Measurements from ENCODE around the gene SLC25A42. TPM values are rescaled to one million over a fixed set of nuclear protein-coding genes. Genes with fewer than 3 reads are reported as not detected.

SLC25A42 gene
- total and polyA plus RNA-seq, 2 of the 13 experiments (the other 11 are each of a cell fraction or from before 2014, with no cell fraction given): 12.8 to 18.3 TPM

DNA sequence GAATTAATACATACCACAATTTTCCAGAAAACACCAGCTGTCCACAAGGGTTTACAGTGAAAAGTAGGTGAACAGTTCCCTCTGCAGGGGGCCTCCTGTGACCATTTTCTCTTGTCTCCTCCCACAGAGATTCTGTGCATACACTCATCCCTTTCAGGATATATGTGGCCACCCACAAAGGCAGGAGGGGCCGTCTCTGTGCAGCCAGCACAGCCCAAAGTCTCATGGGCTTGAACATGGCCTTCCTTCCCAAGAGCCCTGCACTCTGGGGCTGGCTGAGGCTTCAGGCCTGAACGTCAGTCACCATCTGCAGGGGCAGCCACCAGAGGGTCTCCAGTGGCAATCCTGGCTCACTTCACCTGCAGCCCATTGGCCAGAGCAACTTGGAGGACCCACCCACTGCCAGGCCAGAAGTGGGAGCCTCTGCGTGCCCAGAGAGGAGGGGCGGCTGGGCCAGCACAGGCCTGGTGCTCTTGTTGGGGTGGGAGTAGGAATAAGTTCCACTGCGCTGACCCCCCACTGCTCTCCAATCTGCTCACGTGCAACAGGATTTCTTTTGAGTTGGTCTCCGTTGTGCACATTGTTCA, 49.3 kb downstream of the SLC25A42 start (continued):
- TF ChIP-seq ZNF318 (CRISPR knock-in tag; IDR thresholded peaks at IDR 0.05): 0 out of 2 replicates have a peak, but pooled peaks have one; percentile 18
- peak; percentile 54 for TF ChIP-seq ZNF768 (CRISPR knock-in tag; IDR thresholded peaks at IDR 0.05)
- TF ChIP-seq ZNF879 (CRISPR knock-in tag; IDR thresholded peaks at IDR 0.05): no peak
- TF ChIP-seq ZNF777 (CRISPR knock-in tag; IDR thresholded peaks at IDR 0.05): peak; percentile 24; the same call in 1 of the 2 replicates
- TF ChIP-seq STAG1 (CRISPR knock-in tag; IDR thresholded peaks at IDR 0.05): peak; percentile 72
- TF ChIP-seq AKAP8 (CRISPR knock-in tag; IDR thresholded peaks at IDR 0.05): peak; percentile 59
- peak; percentile 14; the same call in 1 of the 2 replicates for TF ChIP-seq RXRB (CRISPR knock-in tag; IDR thresholded peaks at IDR 0.05; ENCODE audit: borderline replicate concordance)
- TF ChIP-seq AGO1 (IDR thresholded peaks at IDR 0.05; ENCODE audit: low read depth, low read length, poor library complexity, severe bottlenecking): peak; percentile 83
- TF ChIP-seq, protein P1, sequence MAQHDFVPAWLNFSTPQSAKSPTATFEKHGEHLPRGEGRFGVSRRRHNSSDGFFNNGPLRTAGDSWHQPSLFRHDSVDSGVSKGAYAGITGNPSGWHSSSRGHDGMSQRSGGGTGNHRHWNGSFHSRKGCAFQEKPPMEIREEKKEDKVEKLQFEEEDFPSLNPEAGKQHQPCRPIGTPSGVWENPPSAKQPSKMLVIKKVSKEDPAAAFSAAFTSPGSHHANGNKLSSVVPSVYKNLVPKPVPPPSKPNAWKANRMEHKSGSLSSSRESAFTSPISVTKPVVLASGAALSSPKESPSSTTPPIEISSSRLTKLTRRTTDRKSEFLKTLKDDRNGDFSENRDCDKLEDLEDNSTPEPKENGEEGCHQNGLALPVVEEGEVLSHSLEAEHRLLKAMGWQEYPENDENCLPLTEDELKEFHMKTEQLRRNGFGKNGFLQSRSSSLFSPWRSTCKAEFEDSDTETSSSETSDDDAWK (CRISPR knock-in tag; IDR thresholded peaks at IDR 0.05): no peak
- TF ChIP-seq ZBTB8A (CRISPR knock-in tag; IDR thresholded peaks at IDR 0.05; ENCODE audit: borderline replicate concordance, low read depth): no peak
- TF ChIP-seq ZBED4 (CRISPR knock-in tag; IDR thresholded peaks at IDR 0.05; ENCODE audit: borderline replicate concordance): no peak
- no peak for TF ChIP-seq ZBTB37 (CRISPR knock-in tag; IDR thresholded peaks at IDR 0.05)
- TF ChIP-seq ZNF614 (CRISPR knock-in tag; IDR thresholded peaks at IDR 0.05; ENCODE audit: borderline replicate concordance): peak; percentile 21; the same call in 1 of the 2 replicates
- TF ChIP-seq EHMT2 (IDR thresholded peaks at IDR 0.05; ENCODE audit: borderline replicate concordance, low read depth, low read length): no peak

All from HepG2 (cell line).